ENCODE measurements around the gene RABGGTB. TPM values are rescaled to one million over a fixed set of nuclear protein-coding genes. Genes with fewer than 3 reads are reported as not detected.

Gene RABGGTB
- 59.6 to 87.5 TPM (median 64.8 TPM) in 5 replicates for total RNA-seq (2022; extraction: Qiagen RNA extraction)

DNA sequence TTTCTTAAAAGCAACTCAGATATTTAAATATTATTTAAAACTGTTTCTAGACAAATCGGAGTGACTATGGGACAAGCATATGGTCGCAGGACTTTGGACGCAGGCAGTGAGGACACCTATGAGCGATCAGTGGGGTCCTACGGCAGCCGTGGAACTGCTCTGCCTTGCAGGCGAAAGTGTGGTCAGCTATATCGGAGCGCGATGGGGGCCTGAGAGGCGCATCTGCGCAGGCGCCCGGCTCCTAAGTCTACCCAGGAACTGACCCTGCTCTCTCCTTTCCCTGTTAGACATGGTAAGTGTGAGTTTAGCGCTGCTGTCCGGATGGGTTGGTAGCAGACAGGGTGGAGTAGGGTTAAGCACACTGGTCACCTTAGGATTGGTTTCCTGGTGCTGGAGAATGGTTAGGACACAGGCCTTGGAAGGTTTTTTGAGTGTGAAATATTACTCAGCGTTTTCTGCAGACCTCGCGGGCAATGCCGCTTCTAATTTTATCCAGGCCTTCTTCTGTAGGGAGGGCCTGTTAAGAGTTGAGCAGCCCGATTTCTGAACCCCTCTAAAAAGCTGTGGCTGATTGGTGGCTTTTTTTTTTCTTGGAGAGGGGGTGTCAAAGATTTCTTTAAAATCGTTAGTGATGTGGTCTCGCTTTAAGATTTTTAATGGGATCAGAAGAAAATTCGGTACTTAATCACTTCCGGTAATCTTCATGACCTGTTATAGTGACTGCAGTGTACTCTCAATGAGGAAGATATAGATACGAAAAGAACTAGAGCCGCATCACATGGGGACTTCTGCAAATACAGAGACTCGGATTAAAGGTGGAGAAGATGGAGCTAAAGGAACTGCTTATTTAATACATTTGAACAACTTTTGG, at the start of gene RABGGTB:
Gene RABGGTB, plus strand, starts transcription at position 274 of the 871 bp plus-strand sequence. Its CDS starts 16 bp downstream, at position 290.

GRCh38 chr1:75796376-75797272, 10.6 kb downstream of the RABGGTB start, which contains the start of gene MSH4:
MSH4 (plus strand) TSS chr1:75796882; CDS start chr1:75796986, 104 bp downstream.

Other genes starting within 250 kb of the RABGGTB start
- 0.03 to 0.07 TPM (median 0.06 TPM) in 5 replicates for gene SLC44A5, start 175.1 kb upstream of the RABGGTB start, total RNA-seq (2022; extraction: Qiagen RNA extraction)
- gene ACADM, start 61.5 kb upstream of the RABGGTB start, total RNA-seq (2022; extraction: Qiagen RNA extraction) = 27.0 to 48.1 TPM (median 30.1 TPM) in 5 replicates
- 0.03 to 0.05 TPM in 2 of 5 replicates, not detected in the others for gene MSH4, start 10.6 kb downstream of the RABGGTB start, total RNA-seq (2022; extraction: Qiagen RNA extraction)
- not detected in 5 replicates for gene ASB17, start 146.1 kb downstream of the RABGGTB start, total RNA-seq (2022; extraction: Qiagen RNA extraction)

All from A549 treated with Hydrocortisone at 1 μM for 4 hours (cell line).